ENCODE results near the gene ASXL1. TPM values are rescaled to one million over a fixed set of nuclear protein-coding genes. Genes with fewer than 3 reads are reported as not detected.

Gene ASXL1
- total and polyA plus RNA-seq, 8 donors, result 9.0 to 185 (median 61.7) TPM

DNA sequence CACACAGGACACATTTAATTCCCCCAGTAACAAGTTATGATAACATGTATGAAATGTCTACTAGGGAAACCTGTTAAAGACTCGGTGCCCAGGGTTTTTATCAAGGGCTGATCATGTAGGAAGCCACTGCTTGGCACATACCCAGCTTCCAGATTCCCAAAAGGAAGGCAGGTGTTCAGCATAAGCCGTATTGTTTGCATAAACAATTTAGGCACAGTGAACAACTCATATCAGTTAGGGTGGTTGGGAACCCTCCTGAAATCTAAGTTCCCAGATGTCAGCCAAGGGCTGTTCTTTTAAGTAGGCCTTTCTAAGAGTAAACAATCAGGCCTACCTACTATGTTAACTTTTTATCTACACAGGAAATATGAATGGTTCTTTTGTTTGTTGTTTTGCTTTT is 74.1 kb downstream of the ASXL1 start:
- DNase-seq, result no peak
- no peak for TF ChIP-seq EP300 (IDR thresholded peaks at IDR 0.05)
- TF ChIP-seq POLR2AphosphoS5 (IDR thresholded peaks at IDR 0.05), result peak in 1 of 3 donors; percentile 24
- TF ChIP-seq, protein P1, sequence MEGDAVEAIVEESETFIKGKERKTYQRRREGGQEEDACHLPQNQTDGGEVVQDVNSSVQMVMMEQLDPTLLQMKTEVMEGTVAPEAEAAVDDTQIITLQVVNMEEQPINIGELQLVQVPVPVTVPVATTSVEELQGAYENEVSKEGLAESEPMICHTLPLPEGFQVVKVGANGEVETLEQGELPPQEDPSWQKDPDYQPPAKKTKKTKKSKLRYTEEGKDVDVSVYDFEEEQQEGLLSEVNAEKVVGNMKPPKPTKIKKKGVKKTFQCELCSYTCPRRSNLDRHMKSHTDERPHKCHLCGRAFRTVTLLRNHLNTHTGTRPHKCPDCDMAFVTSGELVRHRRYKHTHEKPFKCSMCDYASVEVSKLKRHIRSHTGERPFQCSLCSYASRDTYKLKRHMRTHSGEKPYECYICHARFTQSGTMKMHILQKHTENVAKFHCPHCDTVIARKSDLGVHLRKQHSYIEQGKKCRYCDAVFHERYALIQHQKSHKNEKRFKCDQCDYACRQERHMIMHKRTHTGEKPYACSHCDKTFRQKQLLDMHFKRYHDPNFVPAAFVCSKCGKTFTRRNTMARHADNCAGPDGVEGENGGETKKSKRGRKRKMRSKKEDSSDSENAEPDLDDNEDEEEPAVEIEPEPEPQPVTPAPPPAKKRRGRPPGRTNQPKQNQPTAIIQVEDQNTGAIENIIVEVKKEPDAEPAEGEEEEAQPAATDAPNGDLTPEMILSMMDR (IDR thresholded peaks at IDR 0.05), result no peak
- H3K4me3 ChIP-seq, result no peak overlapping the region
- H3K36me3 ChIP-seq, result peaks cover 89 to 100% (median 97%) of the 10 kb centered on the region in 4 donors
- peak overlapping the region in 3 of 5 donors; percentile 21 to 42 (median 29) for H3K27ac ChIP-seq
- H3K4me1 ChIP-seq, result peaks cover 0 to 16% (median 10%) of the 10 kb centered on the region in 4 donors
- no peaks in the 10 kb centered on the region for H3K9me3 ChIP-seq
- 22 to 46% (median 34%) methylated on average over 2 of the region's 2 CpGs for WGBS, 5 donors
- intact Hi-C loops (cut with DNase I; ENCODE audit: low total_unique reads), result no loop called here
- no peaks in the 10 kb centered on the region for H3K27me3 ChIP-seq

- intact Hi-C loops (cut with DNase I; ENCODE audit: low total_unique reads), result no loop called here
- WGBS, 5 donors, result 80 to 88% (median 85%) methylated on average over 15 to 20 of the region's 20 CpGs
Measured at GRCh38 chr20:32433311-32434021, 75.3 kb downstream of the ASXL1 start.

DNA sequence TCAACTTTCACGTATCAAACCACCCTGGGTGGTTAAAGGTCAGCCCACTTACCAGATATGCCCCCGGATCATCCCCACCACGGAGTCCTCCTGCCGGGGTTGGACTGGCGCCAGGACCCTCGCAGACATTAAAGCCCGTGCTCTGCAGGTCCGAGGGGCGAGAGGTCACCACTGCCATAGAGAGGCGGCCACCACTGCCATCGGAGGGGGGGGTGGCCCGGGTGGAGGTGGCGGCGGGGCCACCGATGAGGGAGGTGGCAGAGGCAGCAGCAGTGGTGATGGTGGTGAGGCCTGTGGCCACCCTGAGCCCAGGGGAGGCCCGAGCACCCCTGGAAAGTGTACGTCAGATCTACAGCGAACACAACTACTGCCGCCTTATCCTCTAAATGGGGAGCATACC is 76.3 kb downstream of the ASXL1 start:
- intact Hi-C loops (cut with DNase I; ENCODE audit: low total_unique reads), result no loop called here
- DNase-seq, result no peak
- Histone ChIP-seq H3K4me3 (no peak overlapping the region), H3K27me3 (no peaks in the 10 kb centered on the region), H3K36me3 (peaks cover 88 to 100% (median 100%) of the 10 kb centered on the region in 4 donors), H3K4me1 (peaks cover 0 to 16% (median 10%) of the 10 kb centered on the region in 4 donors), H3K27ac (peak overlapping the region in 1 of 5 donors; percentile 32), H3K9me3 (no peaks in the 10 kb centered on the region)
- WGBS, 5 donors, result 89 to 90% (median 90%) methylated on average over 19 of the region's 19 CpGs
- TF ChIP-seq EP300 (IDR thresholded peaks at IDR 0.05) (no peak), POLR2AphosphoS5 (IDR thresholded peaks at IDR 0.05) (no peak), POLR2A (IDR thresholded peaks at IDR 0.05) (no peak)
- TF ChIP-seq, protein P1 (IDR thresholded peaks at IDR 0.05), result no peak

More at GRCh38 chr20:32433311-32434021, 75.3 kb downstream of the ASXL1 start:
- Histone ChIP-seq H3K4me1 (peaks cover 0 to 16% (median 10%) of the 10 kb centered on the region in 4 donors), H3K36me3 (peaks cover 91 to 100% (median 100%) of the 10 kb centered on the region in 4 donors), H3K27me3 (no peaks in the 10 kb centered on the region), H3K4me3 (no peak overlapping the region), H3K27ac (peak overlapping the region in 3 of 5 donors; percentile 21 to 42 (median 29)), H3K9me3 (no peaks in the 10 kb centered on the region)
- DNase-seq, result no peak
- TF ChIP-seq, protein P1 (IDR thresholded peaks at IDR 0.05), result no peak
- no peak for TF ChIP-seq EP300 (IDR thresholded peaks at IDR 0.05)
- no peak for TF ChIP-seq POLR2A (IDR thresholded peaks at IDR 0.05)
- no peak for TF ChIP-seq POLR2AphosphoS5 (IDR thresholded peaks at IDR 0.05)

- WGBS, 5 donors, result 95 to 96% (median 96%) methylated on average over 7 to 12 of the region's 12 CpGs
- H3K27me3 ChIP-seq, result no peaks in the 10 kb centered on the region
- TF ChIP-seq, protein P1 (IDR thresholded peaks at IDR 0.05), result no peak
- TF ChIP-seq POLR2AphosphoS5 (IDR thresholded peaks at IDR 0.05) (no peak), POLR2A (IDR thresholded peaks at IDR 0.05) (no peak), EP300 (IDR thresholded peaks at IDR 0.05) (no peak)
- H3K4me3 ChIP-seq, result no peak overlapping the region
- no peaks in the 10 kb centered on the region for H3K9me3 ChIP-seq
- DNase-seq, result no peak
- peaks cover 0 to 16% (median 10%) of the 10 kb centered on the region in 4 donors for H3K4me1 ChIP-seq
- intact Hi-C loops (cut with DNase I; ENCODE audit: low total_unique reads), result no loop called here
- H3K27ac ChIP-seq, result no peak overlapping the region
- peaks cover 78 to 99% (median 98%) of the 10 kb centered on the region in 4 donors for H3K36me3 ChIP-seq
Measured at GRCh38 chr20:32435449-32436107, 77.4 kb downstream of the ASXL1 start.

Data from stomach (tissue), 9 donors.